ENCODE results near the gene CCDC92B.

GRCh38 chr17:2724784-2725164, 24.7 kb downstream of the CCDC92B start:
- no peak for TF ChIP-seq USF1 (IDR thresholded peaks at IDR 0.05; ENCODE audit: borderline replicate concordance, low read depth)
- no peak for TF ChIP-seq NFIC (IDR thresholded peaks at IDR 0.05; ENCODE audit: borderline replicate concordance)
- TF ChIP-seq FOXJ3 (CRISPR knock-in tag; IDR thresholded peaks at IDR 0.05) = no peak
- no peak for TF ChIP-seq POLR2AphosphoS5 (IDR thresholded peaks at IDR 0.05; ENCODE audit: low read depth, low read length)
- no peak for TF ChIP-seq RAD21 (IDR thresholded peaks at IDR 0.05; ENCODE audit: low read length)
- TF ChIP-seq EP300 (IDR thresholded peaks at IDR 0.05; ENCODE audit: borderline replicate concordance in 1 of 2, low read depth in 1 of 2, low read length in 1 of 2) = no peak
- TF ChIP-seq SIN3A (IDR thresholded peaks at IDR 0.05; ENCODE audit: borderline replicate concordance, low read depth, low read length) = no peak
- TF ChIP-seq MAX (IDR thresholded peaks at IDR 0.05; ENCODE audit: low read depth) = no peak

Measured in SK-N-SH (cell line).